K562 (cell line): Measurements from ENCODE around the gene HIVEP2. TPM values are rescaled to one million over a fixed set of nuclear protein-coding genes. Genes with fewer than 3 reads are reported as not detected.

ENCODE experiments used
- ATAC-seq: fragments of 200-7000 bp; cut with Tn5 transposase; 3 replicates; pipeline ENCODE4 v1.9.1; 2020; ENCODE audit warnings: moderate library complexity
- BruUV-seq: library from RNA; stranded (reverse); fragments of 400-500 nt; replicated peaks from 2 replicates; lab custom pipeline; 2021; lab: Mats Ljungman, UMichigan
- CTCF ChIA-PET: fragments of 300-600 bp; formaldehyde crosslinking; extraction: SDS; loops from one replicate; lab custom pipeline; 2021; ENCODE audit warnings: low intra/inter-chr PET ratio; lab: Yijun Ruan, JAX
- POLR2A ChIA-PET: fragments of 300-600, 350-650 bp; sonication (Branson Sonifier 250); formaldehyde crosslinking; extraction: SDS; loops from one replicate; lab custom pipeline; 2021; ENCODE audit warnings: antibody characterized with exemption, inconsistent platforms; lab: Yijun Ruan, JAX
- DNase-seq, 4 experiments: peaks; one replicate each; pipeline versions ENCODE4 v3.0.0 to v3.0.0-alpha.2; 2011 to 2018; ENCODE audit warnings: low spot score in 3 of 4, mixed read lengths in 3 of 4; ENCODE audit errors: extremely low read depth in 1 of 4
- FAIRE-seq: peaks from 2 replicates; lab custom pipeline; 2011; peaks lifted over from hg19 to GRCh38; lab: Jason Lieb, UNC
- H2AFZ ChIP-seq: 2 replicates; pipeline ENCODE4 v1.6.0; 2011; ENCODE audit warnings: low read depth, low read length, control low read depth, inconsistent platforms
- H3K27ac ChIP-seq: fragments of 200-600 bp; 3 replicates; pipeline ENCODE4 v1.8.0; 2011; ENCODE audit warnings: low read depth, mild to moderate bottlenecking, control low read depth, inconsistent platforms, low read length, moderate library complexity, mixed read lengths; ENCODE audit errors: extremely low read depth
- H3K27me3 ChIP-seq, 2 experiments: fragments of 300-600 bp in 1 of 2; 2 replicates in 1 of 2; 3 replicates in 1 of 2; pipeline versions ENCODE4 v1.6.0 to v1.8.0; 2011; ENCODE audit warnings: inconsistent platforms in 2 of 2, low read length in 2 of 2, mild to moderate bottlenecking in 1 of 2, mixed read lengths in 1 of 2, moderate library complexity in 1 of 2; ENCODE audit not compliant: control insufficient read depth in 2 of 2, insufficient read depth in 2 of 2
- H3K36me3 ChIP-seq: fragments of 300-600 bp; 3 replicates; pipeline ENCODE4 v1.8.0; 2011; ENCODE audit warnings: mild to moderate bottlenecking, low read length, inconsistent platforms; ENCODE audit not compliant: control insufficient read depth, insufficient read depth
- H3K4me1 ChIP-seq, 2 experiments: fragments of 200-600 bp in 1 of 2; replicated peaks in 1 of 2; 2 replicates in 1 of 2; 3 replicates in 1 of 2; pipeline versions ENCODE4 v1.5.1 to v1.8.0; 2011; ENCODE audit warnings: inconsistent platforms in 2 of 2, low read length in 2 of 2, mild to moderate bottlenecking in 1 of 2, mixed read lengths in 1 of 2, moderate library complexity in 1 of 2; ENCODE audit not compliant: control insufficient read depth in 2 of 2, insufficient read depth in 2 of 2
- H3K4me2 ChIP-seq: 2 replicates; pipeline ENCODE4 v1.6.1; 2011; ENCODE audit warnings: low read length, control low read depth, inconsistent platforms, mixed read lengths; ENCODE audit not compliant: insufficient read depth
- H3K4me3 ChIP-seq: fragments of 200-600 bp; sonication (generic), shearing (Covaris generic); 2 replicates; pipeline ENCODE4 v1.5.1; 2016; ENCODE audit warnings: control low read depth, inconsistent platforms
- H3K79me2 ChIP-seq: fragments of 200-600 bp; 3 replicates; pipeline ENCODE4 v1.8.0; 2011; ENCODE audit warnings: low read length, inconsistent platforms; ENCODE audit not compliant: control insufficient read depth, insufficient read depth
- H3K9ac ChIP-seq, 2 experiments: 2 replicates each; pipeline versions ENCODE4 v1.6.0 to v1.6.1; 2011; ENCODE audit warnings: low read depth in 2 of 2, low read length in 2 of 2, control low read depth in 1 of 2, inconsistent platforms in 1 of 2, mild to moderate bottlenecking in 1 of 2, mixed read lengths in 1 of 2; ENCODE audit not compliant: insufficient read depth in 1 of 2
- H3K9me1 ChIP-seq: one replicate; pipeline ENCODE4 v1.6.0; 2011; ENCODE audit warnings: inconsistent platforms, mild to moderate bottlenecking, low read length, moderate library complexity; ENCODE audit not compliant: control insufficient read depth, insufficient read depth
- H3K9me3 ChIP-seq: replicated peaks from 2 replicates; pipeline ENCODE4 v1.5.1; 2011; ENCODE audit warnings: low read depth, low read length, inconsistent platforms; ENCODE audit not compliant: control insufficient read depth, insufficient read depth
- H4K20me1 ChIP-seq: replicated peaks from 2 replicates; pipeline ENCODE4 v1.6.1; 2011; ENCODE audit warnings: low read length, inconsistent platforms, mixed read lengths; ENCODE audit not compliant: control insufficient read depth, insufficient read depth
- ELF1 ChIP-seq: fragments of 200-800 bp; sonication (Bioruptor generic); IDR thresholded peaks from 2 replicates; pipeline ENCODE4 v1.6.1; 2016; ENCODE audit warnings: missing genetic modification characterization, missing compliant biosample characterization
- ERF ChIP-seq: fragments of 450-650 bp; formaldehyde crosslinking; IDR thresholded peaks from 2 replicates; pipeline ENCODE4 v1.4.0; 2020; ENCODE audit warnings: mild to moderate bottlenecking, mixed read lengths
- FOS ChIP-seq: IDR thresholded peaks from 3 replicates; pipeline ENCODE4 v1.6.1; 2011; ENCODE audit not compliant: insufficient read length; ENCODE audit errors: extremely low read depth
- KDM2B ChIP-seq: fragments of 250-450 bp; sonication (Bioruptor Pico); IDR thresholded peaks from 2 replicates; pipeline ENCODE4 v1.8.0; 2021; ENCODE audit warnings: mild to moderate bottlenecking, moderate library complexity
- MXD1 ChIP-seq: fragments of 250-450 bp; sonication (Bioruptor Pico); IDR thresholded peaks from 2 replicates; pipeline ENCODE4 v1.8.0; 2021; ENCODE audit warnings: borderline replicate concordance, mild to moderate bottlenecking, moderate library complexity; ENCODE audit not compliant: poor library complexity, severe bottlenecking
- PTRF ChIP-seq: fragments of 450-650 bp; IDR thresholded peaks from 2 replicates; pipeline ENCODE4 v1.6.1; 2016; ENCODE audit warnings: mild to moderate bottlenecking, missing genetic modification characterization, missing compliant biosample characterization
- SAFB2 ChIP-seq: fragments of 200-400 bp; formaldehyde crosslinking; IDR thresholded peaks from 2 replicates; pipeline ENCODE4 v1.6.1; 2018; ENCODE audit warnings: borderline replicate concordance, low read length, low read depth, moderate library complexity; ENCODE audit not compliant: severe bottlenecking
- SRSF1 ChIP-seq: fragments of 200-400 bp; formaldehyde crosslinking; IDR thresholded peaks from 2 replicates; pipeline ENCODE4 v1.6.1; 2017; ENCODE audit warnings: mild to moderate bottlenecking, low read depth, low read length, moderate library complexity
- TAF9B ChIP-seq: fragments of 450-650 bp; IDR thresholded peaks from 2 replicates; pipeline ENCODE4 v1.6.1; 2018; ENCODE audit warnings: mild to moderate bottlenecking; ENCODE audit not compliant: partially characterized antibody
- TEAD2 ChIP-seq: fragments of 450-650 bp; IDR thresholded peaks from 2 replicates; pipeline ENCODE4 v1.6.1; 2016; ENCODE audit warnings: missing genetic modification characterization, control low read depth, missing compliant biosample characterization
- XRCC5 ChIP-seq: fragments of 200-400 bp; formaldehyde crosslinking; IDR thresholded peaks from 2 replicates; pipeline ENCODE4 v1.6.1; 2017; ENCODE audit warnings: low read depth, mild to moderate bottlenecking, low read length
- ZKSCAN3 ChIP-seq: fragments of 250-450 bp; sonication (Bioruptor Pico); IDR thresholded peaks from 2 replicates; pipeline ENCODE4 v1.4.0; 2020
- ZNF584 ChIP-seq: fragments of 200-800 bp; sonication (Bioruptor generic); IDR thresholded peaks from 2 replicates; pipeline ENCODE4 v1.6.1; 2016; ENCODE audit warnings: low read depth, mild to moderate bottlenecking, missing genetic modification characterization, missing compliant biosample characterization
- ZNF707 ChIP-seq: fragments of 250-450 bp; sonication (Bioruptor Pico); conservative IDR thresholded peaks from 2 replicates; pipeline ENCODE4 v1.8.0; 2022; ENCODE audit warnings: inconsistent platforms, mild to moderate bottlenecking, moderate library complexity
- WGBS: fragments of 100-300 bp; shearing (Covaris generic); methylation state at CpG from one replicate; pipeline ENCODE4 v1.1.6; 2016; ENCODE audit warnings: low coverage, mixed read lengths; ENCODE audit not compliant: insufficient coverage; ENCODE audit errors: missing lambda C conversion rate; 5-methylcytosine and 5-hydroxymethylcytosine counted together
- in situ Hi-C: fragments of 300-500 bp; cut with MboI; formaldehyde crosslinking; loops from 4 replicates; pipeline ENCODE4 v1.15.0; 2018; ENCODE audit warnings: inconsistent platforms, mixed read lengths
- intact Hi-C: fragments of 100-400 bp; cut with micrococcal nuclease; formaldehyde crosslinking; loops from 2 replicates; pipeline ENCODE4 v1.14.2; 2022
- polyA plus RNA-seq, 8 experiments: library from polyadenylated mRNA; depleted of rRNA in 4 of 8; stranded (reverse) in 5 of 8; unstranded in 3 of 8; fragments of >200 nt; fragmentation: Nextera tagmentation in 2 of 8; fragmentation: Illumina TruSeq in 1 of 8; extraction: Ambion mirVana in 2 of 8; extraction: Trizol in 1 of 8; gene quantifications; 2 replicates each; pipeline versions ENCODE4 v1.2.1 to v1.2.3, GENCODE V29; 2011 to 2014; ENCODE audit warnings: inconsistent platforms in 1 of 8, missing spikeins in 1 of 8
- total RNA-seq, 7 experiments: library from RNA; depleted of rRNA in 6 of 7; stranded (reverse); fragments of >200 nt in 6 of 7; fragmentation: Illumina TruSeq in 2 of 7; extraction: Trizol in 2 of 7; gene quantifications; 2 replicates each; pipeline versions ENCODE4 v1.2.1 to v1.2.3, GENCODE V29; 2011 to 2021; ENCODE audit warnings: low replicate concordance in 1 of 7

HIVEP2 gene
- total and polyA plus RNA-seq, 9 of the 15 experiments (the other 6 are each of a cell fraction or from before 2014, with no cell fraction given), result under 0.01 to 1.2 (median 0.31) TPM

- no peak overlapping the region for H3K4me3 ChIP-seq
- no peak for DNase-seq
- 0 out of 5 replicates have a peak, but pooled peaks cover 0 to 3% of the 10 kb centered on the region in 2 experiments for H3K4me1 ChIP-seq
- no peak overlapping the region for H3K27ac ChIP-seq
- no peaks in the 10 kb centered on the region for H3K79me2 ChIP-seq
- no peak overlapping the region for H3K9ac ChIP-seq
- H3K27me3 ChIP-seq, result peaks cover 12 to 16% of the 10 kb centered on the region in 2 experiments; a peak in 4 of 5 replicates
- H2AFZ ChIP-seq, result no peak overlapping the region
- FAIRE-seq, result no peak
- no peak overlapping the region for H3K4me2 ChIP-seq
- POLR2A ChIA-PET, result no interaction called here
- 6% methylated on average over 3 of the region's 3 CpGs for WGBS
- H3K9me3 ChIP-seq, result no peaks in the 10 kb centered on the region
- TF ChIP-seq ZNF707 (CRISPR knock-in tag) (no peak), XRCC5 (no peak), MXD1 (CRISPR knock-in tag) (no peak), TAF9B (no peak), KDM2B (CRISPR knock-in tag) (no peak), ZNF584 (CRISPR knock-in tag) (no peak), SRSF1 (no peak), ERF (no peak), ELF1 (tag) (no peak), SAFB2 (no peak), PTRF (no peak), TEAD2 (no peak), ZKSCAN3 (no peak), FOS (no peak)
- TF ChIP-seq, all 486 proteins: peak for 0
- in situ Hi-C loops (no loop called here), intact Hi-C loops (no loop called here)
- no peaks in the 10 kb centered on the region for H3K36me3 ChIP-seq
- no peaks in the 10 kb centered on the region for H4K20me1 ChIP-seq
- CTCF ChIA-PET, result no interaction called here
- BruUV-seq, result no TSS peak
- no peaks in the 10 kb centered on the region for H3K9me1 ChIP-seq
- ATAC-seq, result no peak
These were observed 96.0 kb downstream of the HIVEP2 start for GRCh38 chr6:142848976-142849375.
